Upper lobe of left lung (tissue), 6 donors: Measurements from ENCODE around the gene FRYL. TPM values are rescaled to one million over a fixed set of nuclear protein-coding genes. Genes with fewer than 3 reads are reported as not detected.

Experiments
- ATAC-seq, 2 donors: fragments of 200-7000 bp; cut with Tn5 transposase; one replicate each; pipeline ENCODE4 v1.9.1; 2022; ENCODE audit warnings: mild to moderate bottlenecking in 2 of 2, moderate library complexity in 2 of 2; ENCODE audit not compliant: low FRiP score in 2 of 2
- DNase-seq, 2 donors: peaks; one replicate each; pipeline ENCODE4 v3.0.0-alpha.2; 2019 to 2020
- H3K27ac ChIP-seq, 4 donors: fragments of 200-600 bp; sonication (generic); one replicate each; pipeline ENCODE4 v1.5.1; 2016 to 2019
- H3K27me3 ChIP-seq, 4 donors: fragments of 200-600 bp; sonication (generic); one replicate each; pipeline ENCODE4 v1.5.1; 2017 to 2019
- H3K36me3 ChIP-seq, 4 donors: fragments of 200-600 bp; sonication (generic); one replicate each; pipeline ENCODE4 v1.5.1; 2016 to 2019
- H3K4me1 ChIP-seq, 4 donors: fragments of 200-600 bp; sonication (generic); one replicate each; pipeline ENCODE4 v1.5.1; 2018 to 2019
- H3K4me3 ChIP-seq, 4 donors: fragments of 200-600 bp; sonication (generic); one replicate each; pipeline ENCODE4 v1.5.1; 2017 to 2019; ENCODE audit warnings: mild to moderate bottlenecking in 2 of 4, moderate library complexity in 1 of 4
- H3K9me3 ChIP-seq, 4 donors: fragments of 200-600 bp; sonication (generic); one replicate each; pipeline ENCODE4 v1.5.1; 2018 to 2019
- CTCF ChIP-seq, 6 experiments: fragments of 450-650 bp in 4 of 6; fragments of 200-600 bp in 2 of 6; sonication (generic) in 2 of 6; IDR thresholded peaks; one replicate each; pipeline ENCODE4 v1.5.1; 2016 to 2019; ENCODE audit warnings: antibody characterized with exemption in 6 of 6
- EP300 ChIP-seq, 4 donors: sonication (generic); formaldehyde crosslinking; IDR thresholded peaks; one replicate each; pipeline ENCODE4 v1.5.1; 2017; ENCODE audit warnings: antibody characterized with exemption in 4 of 4, control low read depth in 2 of 4
- POLR2A ChIP-seq, 4 donors: fragments of 450-650 bp; IDR thresholded peaks; one replicate each; pipeline ENCODE4 v1.5.1; 2016 to 2017; ENCODE audit warnings: antibody characterized with exemption in 4 of 4, mild to moderate bottlenecking in 2 of 4
- POLR2AphosphoS5 ChIP-seq, 2 donors: sonication (generic); formaldehyde crosslinking; IDR thresholded peaks; one replicate each; pipeline ENCODE4 v1.5.1; 2017; ENCODE audit warnings: antibody characterized with exemption in 2 of 2
- WGBS, 2 donors: methylation state at CpG; one replicate each; pipeline ENCODE4 v1.1.5; 2017 to 2018; 5-methylcytosine and 5-hydroxymethylcytosine counted together
- total RNA-seq, 6 donors: library from RNA; depleted of rRNA in 4 of 6; stranded (reverse); fragments of >200 nt in 4 of 6; gene quantifications; one replicate each; pipeline versions ENCODE4 v1.1.0 to v1.2.1, GENCODE V29; 2016 to 2021
- donor health status: DM: no; HTN: no; CAD: no; lungs with moderate emphysema.
- donor health status: DM: no; HTN: yes; CAD: no; lungs with severe emphysema.

Gene FRYL
- total RNA-seq, 6 donors from 2014 or later = 48.6 to 96.9 (median 69.2) TPM

- no peak for ATAC-seq
These were observed 1.5 kb downstream of the FRYL start for GRCh38 chr4:48778431-48779094.

GRCh38 chr4:48777739-48778138 is 2.3 kb downstream of the FRYL start:
- peak overlapping the region in 3 of 4 donors; percentile 85 to 98 (median 86) for H3K4me3 ChIP-seq
- no peaks in the 10 kb centered on the region for H3K9me3 ChIP-seq
- peaks cover 40 to 55% (median 52%) of the 10 kb centered on the region in 4 donors for H3K4me1 ChIP-seq
- H3K27me3 ChIP-seq = no peaks in the 10 kb centered on the region
- TF ChIP-seq POLR2A (IDR thresholded peaks at IDR 0.05) (no peak), EP300 (IDR thresholded peaks at IDR 0.05) (no peak), POLR2AphosphoS5 (IDR thresholded peaks at IDR 0.05) (no peak), CTCF (IDR thresholded peaks at IDR 0.05) (no peak)
- no peaks in the 10 kb centered on the region for H3K36me3 ChIP-seq
- ATAC-seq (no peak), DNase-seq (no peak)
- WGBS, 2 donors = 39 to 40% methylated on average over 10 of the region's 10 CpGs
- H3K27ac ChIP-seq = peak overlapping the region in 2 of 4 donors; percentile 98

More at GRCh38 chr4:48778431-48779094, 1.5 kb downstream of the FRYL start:
- Histone ChIP-seq H3K4me1 (peaks cover 32 to 47% (median 44%) of the 10 kb centered on the region in 4 donors), H3K27me3 (no peaks in the 10 kb centered on the region), H3K36me3 (no peaks in the 10 kb centered on the region), H3K4me3 (peak overlapping the region; percentile 85 to 98 (median 88)), H3K9me3 (no peaks in the 10 kb centered on the region), H3K27ac (peak overlapping the region; percentile 96 to 98 (median 98))
- DNase-seq = no peak
- TF ChIP-seq POLR2A (IDR thresholded peaks at IDR 0.05) (no peak), EP300 (IDR thresholded peaks at IDR 0.05) (no peak), CTCF (IDR thresholded peaks at IDR 0.05) (no peak), POLR2AphosphoS5 (IDR thresholded peaks at IDR 0.05) (no peak)
- WGBS, 2 donors = 0 to 2% methylated on average over 8 of the region's 8 CpGs

- DNase-seq (no peak), ATAC-seq (no peak)
- Histone ChIP-seq H3K4me1 (peaks cover 52 to 64% (median 56%) of the 10 kb centered on the region in 4 donors), H3K4me3 (no peak overlapping the region), H3K27ac (peak overlapping the region in 1 of 4 donors; percentile 27), H3K27me3 (no peaks in the 10 kb centered on the region), H3K36me3 (no peaks in the 10 kb centered on the region), H3K9me3 (no peaks in the 10 kb centered on the region)
- WGBS, 2 donors = 84 to 88% methylated on average over 16 of the region's 16 CpGs
- no peak for TF ChIP-seq POLR2AphosphoS5 (IDR thresholded peaks at IDR 0.05)
- no peak for TF ChIP-seq POLR2A (IDR thresholded peaks at IDR 0.05)
- no peak for TF ChIP-seq CTCF (IDR thresholded peaks at IDR 0.05)
- TF ChIP-seq EP300 (IDR thresholded peaks at IDR 0.05) = no peak
These were observed 5.0 kb downstream of the FRYL start for GRCh38 chr4:48774760-48775710.

- H3K27me3 ChIP-seq = no peaks in the 10 kb centered on the region
- no peak overlapping the region for H3K4me3 ChIP-seq
- DNase-seq = no peak
- H3K36me3 ChIP-seq = no peaks in the 10 kb centered on the region
- no peak overlapping the region for H3K27ac ChIP-seq
- no peak for ATAC-seq
- TF ChIP-seq POLR2AphosphoS5 (IDR thresholded peaks at IDR 0.05) = no peak
- no peak for TF ChIP-seq POLR2A (IDR thresholded peaks at IDR 0.05)
- no peak for TF ChIP-seq CTCF (IDR thresholded peaks at IDR 0.05)
- TF ChIP-seq EP300 (IDR thresholded peaks at IDR 0.05) = no peak
- peaks cover 43 to 54% (median 49%) of the 10 kb centered on the region in 4 donors for H3K4me1 ChIP-seq
- WGBS, 2 donors = 70 to 72% methylated on average over 3 of the region's 3 CpGs
- H3K9me3 ChIP-seq = no peaks in the 10 kb centered on the region
These were observed 7.5 kb downstream of the FRYL start for GRCh38 chr4:48772556-48772955.
